Spleen (tissue), 11 donors: Measurements from ENCODE around the gene SNED1. TPM values are rescaled to one million over a fixed set of nuclear protein-coding genes. Genes with fewer than 3 reads are reported as not detected.
"Not testable (repeated sequence)": the region's sequence is repeated elsewhere in the genome, so short reads cannot be mapped to it uniquely, and the experiment has no call there.

Experiments used
- DNase-seq: peaks from one replicate; pipeline ENCODE4 v3.0.0-alpha.2; 2020
- H3K27ac ChIP-seq, 8 donors: fragments of 200-600 bp; sonication (generic) in 7 of 8; 1 replicate in 4 of 8; 2 replicates in 4 of 8; pipeline versions ENCODE4 v1.5.0 to v1.8.0; 2016 to 2021; ENCODE audit warnings: inconsistent platforms in 4 of 8, mild to moderate bottlenecking in 4 of 8, moderate library complexity in 1 of 8
- H3K27me3 ChIP-seq, 7 donors: fragments of 200-600 bp; sonication (generic) in 6 of 7; replicated peaks in 1 of 7; 1 replicate in 4 of 7; 2 replicates in 3 of 7; pipeline versions ENCODE4 v1.5.0 to v1.8.0; 2016 to 2021; ENCODE audit warnings: inconsistent platforms in 3 of 7, mild to moderate bottlenecking in 1 of 7
- H3K36me3 ChIP-seq, 6 donors: fragments of 200-600 bp; sonication (generic) in 5 of 6; 1 replicate in 4 of 6; 2 replicates in 2 of 6; pipeline versions ENCODE4 v1.5.0 to v1.8.0; 2016 to 2021; ENCODE audit warnings: inconsistent platforms in 2 of 6
- H3K4me1 ChIP-seq, 6 donors: fragments of 200-600 bp; sonication (generic) in 5 of 6; 1 replicate in 3 of 6; 2 replicates in 3 of 6; pipeline versions ENCODE4 v1.5.0 to v1.8.0; 2016 to 2021; ENCODE audit warnings: inconsistent platforms in 3 of 6
- H3K4me3 ChIP-seq, 8 donors: fragments of 200-600 bp; sonication (generic) in 7 of 8; 1 replicate in 4 of 8; 2 replicates in 4 of 8; pipeline versions ENCODE4 v1.5.0 to v1.8.0; 2016 to 2021; ENCODE audit warnings: inconsistent platforms in 4 of 8, mild to moderate bottlenecking in 4 of 8, moderate library complexity in 2 of 8
- H3K9me3 ChIP-seq, 8 donors: fragments of 200-600 bp; sonication (generic) in 7 of 8; 1 replicate in 4 of 8; 2 replicates in 4 of 8; pipeline versions ENCODE4 v1.5.0 to v1.8.0; 2016 to 2021; ENCODE audit warnings: inconsistent platforms in 4 of 8
- CTCF ChIP-seq, 11 experiments: fragments of 200-600 bp in 7 of 11; fragments of 450-650 bp in 4 of 11; sonication (generic) in 4 of 11; IDR thresholded peaks in 8 of 11; conservative IDR thresholded peaks in 3 of 11; 1 replicate in 7 of 11; 2 replicates in 4 of 11; pipeline versions ENCODE4 v1.4.0 to v1.8.0; 2016 to 2021; ENCODE audit warnings: antibody characterized with exemption in 11 of 11, inconsistent platforms in 4 of 11, mild to moderate bottlenecking in 1 of 11
- POLR2A ChIP-seq, 3 donors: fragments of 450-650 bp; IDR thresholded peaks; one replicate each; pipeline ENCODE4 v1.5.1; 2017; ENCODE audit warnings: antibody characterized with exemption in 3 of 3, mild to moderate bottlenecking in 1 of 3
- POLR2AphosphoS5 ChIP-seq, 3 donors: sonication (generic); formaldehyde crosslinking; IDR thresholded peaks; one replicate each; pipeline ENCODE4 v1.5.1; 2017; ENCODE audit warnings: antibody characterized with exemption in 3 of 3
- WGBS, 5 donors: extraction: QIAGEN DNeasy Blood & Tissue Kit in 3 of 5; methylation state at CpG; one replicate each; pipeline versions ENCODE4 v1.1.5 to v1.1.7; 2013 to 2018; 5-methylcytosine and 5-hydroxymethylcytosine counted together
- intact Hi-C: fragments of 100-400 bp; cut with DNase I; formaldehyde crosslinking; loops from one replicate; pipeline ENCODE4 v1.15.0; 2023; ENCODE audit warnings: low total_unique reads
- polyA plus RNA-seq, 3 donors: library from polyadenylated mRNA; stranded (reverse); fragments of 200-250 nt; gene quantifications; one replicate each; pipeline ENCODE4 v1.2.1, GENCODE V29; 2013
- total RNA-seq, 7 donors: library from RNA; depleted of rRNA in 3 of 7; stranded (reverse); fragments of >200 nt in 3 of 7; fragmentation: NEBNext Ultra II Directional in 4 of 7; extraction: Animal tissue kit (Norgen Biotek cat#: 25700) in 4 of 7; gene quantifications; one replicate each; pipeline versions ENCODE4 v1.1.0 to v1.2.1, GENCODE V29; 2016 to 2021
- donor health status: healthy with polysubstance abuse.
- donor health status: DM: no; HTN: no; CAD: no; lungs with moderate emphysema.
- donor health status: DM: no; HTN: no; CAD: no.
- donor health status: Bipolar disorder and iron deficiency.
- donor health status: healthy.
- donor health status: DM: no; HTN: no; CAD: no.
- donor health status: DM: yes; HTN: yes; CAD: no.

The SNED1 gene
- total and polyA plus RNA-seq, 10 donors, result 2.6 to 85.3 (median 45.5) TPM

GRCh38 chr2:241096979-241097378 lies 98.6 kb downstream of the SNED1 start:
- Histone ChIP-seq H3K27me3 (no peaks in the 10 kb centered on the region), H3K4me3 (no peak overlapping the region), H3K27ac (peak overlapping the region in 2 of 8 donors; percentile 15 to 17), H3K36me3 (peaks cover 0 to 88% (median 64%) of the 10 kb centered on the region in 6 donors), H3K9me3 (no peaks in the 10 kb centered on the region), H3K4me1 (peaks cover 25 to 83% (median 62%) of the 10 kb centered on the region in 6 donors)
- DNase-seq, result no peak
- 78 to 89% (median 82%) methylated on average over 8 of the region's 8 CpGs for WGBS, 5 donors
- intact Hi-C loops, result no loop called here
- TF ChIP-seq POLR2A (IDR thresholded peaks at IDR 0.05) (no peak), POLR2AphosphoS5 (IDR thresholded peaks at IDR 0.05) (no peak), CTCF (IDR thresholded peaks at IDR 0.05 in 8 of 11, conservative IDR thresholded peaks at IDR 0.05 in 3 of 11) (no peak)

- intact Hi-C loops, result no loop called here
- Histone ChIP-seq H3K9me3 (no peaks in the 10 kb centered on the region), H3K27me3 (no peaks in the 10 kb centered on the region), H3K36me3 (peaks cover 0 to 66% (median 45%) of the 10 kb centered on the region in 6 donors), H3K4me3 (no peak overlapping the region), H3K4me1 (peaks cover 30 to 92% (median 75%) of the 10 kb centered on the region in 6 donors), H3K27ac (peak overlapping the region in 1 of 8 donors; percentile 18)
- no peak for TF ChIP-seq POLR2A (IDR thresholded peaks at IDR 0.05)
- TF ChIP-seq POLR2AphosphoS5 (IDR thresholded peaks at IDR 0.05), result no peak
- TF ChIP-seq CTCF (IDR thresholded peaks at IDR 0.05 in 8 of 11, conservative IDR thresholded peaks at IDR 0.05 in 3 of 11), result no peak
- no peak for DNase-seq
- WGBS, 5 donors, result 79 to 97% (median 82%) methylated on average over 5 of the region's 5 CpGs
These were observed 100.8 kb downstream of the SNED1 start for GRCh38 chr2:241099246-241099645.

- H3K36me3 ChIP-seq, result peaks cover 0 to 45% (median 15%) of the 10 kb centered on the region in 6 donors
- WGBS, 5 donors, result 0 to 1% (median 0%) methylated on average over 25 to 56 of the region's 56 CpGs
- DNase-seq, result peak; percentile 98
- TF ChIP-seq POLR2AphosphoS5 (IDR thresholded peaks at IDR 0.05) (peak; percentile 94 to 98 (median 94)), POLR2A (IDR thresholded peaks at IDR 0.05) (peak in 2 of 3 donors; percentile 16 to 61), CTCF (IDR thresholded peaks at IDR 0.05 in 8 of 11, conservative IDR thresholded peaks at IDR 0.05 in 3 of 11) (peak in 1 of 11 experiments; percentile 13)
- no peaks in the 10 kb centered on the region for H3K9me3 ChIP-seq
- peak within 1 kb of the TSS; percentile 86 to 96 (median 92) for H3K27ac ChIP-seq
- intact Hi-C loops, result no loop called here
- H3K4me1 ChIP-seq, result peaks cover 20 to 88% (median 52%) of the 10 kb centered on the region in 6 donors
- H3K27me3 ChIP-seq, result no peaks in the 10 kb centered on the region
- peak within 1 kb of the TSS; percentile 59 to 98 (median 84) for H3K4me3 ChIP-seq
These were observed 103.9 kb downstream of the SNED1 start, which contains the start of gene MTERF4 for GRCh38 chr2:241102239-241102803. Gene MTERF4, minus strand, starts transcription at chr2:241102287. Its CDS starts 14 bp downstream, at chr2:241102273.

GRCh38 chr2:241103176-241103595 lies 104.8 kb downstream of the SNED1 start:
- no peak for DNase-seq
- Histone ChIP-seq H3K27ac (peak overlapping the region; percentile 86 to 96 (median 92)), H3K4me1 (peaks cover 23 to 88% (median 49%) of the 10 kb centered on the region in 6 donors), H3K36me3 (peaks cover 0 to 43% (median 11%) of the 10 kb centered on the region in 6 donors), H3K4me3 (peak overlapping the region; percentile 59 to 98 (median 84)), H3K27me3 (no peaks in the 10 kb centered on the region), H3K9me3 (no peaks in the 10 kb centered on the region)
- WGBS, 5 donors, result 45 to 49% (median 48%) methylated on average over 5 of the region's 5 CpGs
- TF ChIP-seq CTCF (IDR thresholded peaks at IDR 0.05 in 8 of 11, conservative IDR thresholded peaks at IDR 0.05 in 3 of 11), result no peak
- TF ChIP-seq POLR2AphosphoS5 (IDR thresholded peaks at IDR 0.05), result no peak
- no peak for TF ChIP-seq POLR2A (IDR thresholded peaks at IDR 0.05)
- intact Hi-C loops, result no loop called here

GRCh38 chr2:241104611-241105010 lies 106.2 kb downstream of the SNED1 start:
- DNase-seq, H3K27me3 ChIP-seq, H3K9me3 ChIP-seq, intact Hi-C loops, H3K4me3 ChIP-seq: not testable (repeated sequence)
- Histone ChIP-seq H3K4me1 (peaks cover 23 to 88% (median 44%) of the 10 kb centered on the region in 6 donors), H3K36me3 (peaks cover 0 to 32% (median 1%) of the 10 kb centered on the region in 6 donors), H3K27ac (peak overlapping the region in 1 of 8 donors; percentile 93)
- WGBS, 5 donors, result 95 to 96% (median 96%) methylated on average over 10 of the region's 10 CpGs
